ENCODE results near the gene CISH.

Gene CISH

GRCh38 chr3:50606596-50606995 is 5.0 kb downstream of the CISH start:
- no peak overlapping the region for H3K4me3 ChIP-seq (ENCODE audit: low read depth, low read length)
- no peak for TF ChIP-seq CTCF (IDR thresholded peaks at IDR 0.05; ENCODE audit: low read depth, low read length, missing control alignments)
- in situ Hi-C loops (cut with HindIII; ENCODE audit: low sequenced_read_pairs): loop anchor here (5.0 kb wide), 2 partner anchors 34 to 254 kb away; partner anchors contain the start of genes CYB561D2 and NPRL2
- no peak for DNase-seq (ENCODE audit: low read depth)

GRCh38 chr3:50605901-50606326 is 5.7 kb downstream of the CISH start:
- in situ Hi-C loops (cut with HindIII; ENCODE audit: low sequenced_read_pairs): loop anchor here (5.0 kb wide), 2 partner anchors 34 to 254 kb away; partner anchors contain the start of genes CYB561D2 and NPRL2
- no peak for TF ChIP-seq CTCF (IDR thresholded peaks at IDR 0.05; ENCODE audit: low read depth, low read length, missing control alignments)
- no peak overlapping the region for H3K4me3 ChIP-seq (ENCODE audit: low read depth, low read length)

GRCh38 chr3:50604628-50605588 is 6.7 kb downstream of the CISH start:
- no peak for DNase-seq (ENCODE audit: low read depth)
- no peak for TF ChIP-seq CTCF (IDR thresholded peaks at IDR 0.05; ENCODE audit: low read depth, low read length, missing control alignments)
- no peak overlapping the region for H3K4me3 ChIP-seq (ENCODE audit: low read depth, low read length)

More at GRCh38 chr3:50605901-50606326, 5.7 kb downstream of the CISH start:
- no peak for DNase-seq (ENCODE audit: low read depth)

GRCh38 chr3:50604110-50604621 is 7.4 kb downstream of the CISH start:
- no peak overlapping the region for H3K4me3 ChIP-seq (ENCODE audit: low read depth, low read length)
- no peak for TF ChIP-seq CTCF (IDR thresholded peaks at IDR 0.05; ENCODE audit: low read depth, low read length, missing control alignments)
- in situ Hi-C loops (cut with HindIII; ENCODE audit: low sequenced_read_pairs): no loop called here
- no peak for DNase-seq (ENCODE audit: low read depth)

More at GRCh38 chr3:50604628-50605588, 6.7 kb downstream of the CISH start:
- in situ Hi-C loops (cut with HindIII; ENCODE audit: low sequenced_read_pairs): loop anchor here (5.0 kb wide), 2 partner anchors 33 to 253 kb away; partner anchors contain the start of genes CYB561D2 and NPRL2

GRCh38 chr3:50603261-50604109 is 8.1 kb downstream of the CISH start:
- in situ Hi-C loops (cut with HindIII; ENCODE audit: low sequenced_read_pairs): no loop called here
- DNase-seq (ENCODE audit: low read depth): no peak

More at GRCh38 chr3:50603261-50604109, 8.1 kb downstream of the CISH start:
- H3K4me3 ChIP-seq (ENCODE audit: low read depth, low read length): no peak overlapping the region
- TF ChIP-seq CTCF (IDR thresholded peaks at IDR 0.05; ENCODE audit: low read depth, low read length, missing control alignments): no peak
